NCI-H2171 treated with DMSO at 0.1 percent for 48 hours (cell line): ENCODE measurements around the gene REXO1.
"Not testable (repeated sequence)": the region's sequence is repeated elsewhere in the genome, so short reads cannot be mapped to it uniquely, and the experiment has no call there.

Experiments
- DNase-seq: peaks from one replicate; lab custom pipeline; 2025; lab: John Stamatoyannopoulos, UW

Gene REXO1

DNA sequence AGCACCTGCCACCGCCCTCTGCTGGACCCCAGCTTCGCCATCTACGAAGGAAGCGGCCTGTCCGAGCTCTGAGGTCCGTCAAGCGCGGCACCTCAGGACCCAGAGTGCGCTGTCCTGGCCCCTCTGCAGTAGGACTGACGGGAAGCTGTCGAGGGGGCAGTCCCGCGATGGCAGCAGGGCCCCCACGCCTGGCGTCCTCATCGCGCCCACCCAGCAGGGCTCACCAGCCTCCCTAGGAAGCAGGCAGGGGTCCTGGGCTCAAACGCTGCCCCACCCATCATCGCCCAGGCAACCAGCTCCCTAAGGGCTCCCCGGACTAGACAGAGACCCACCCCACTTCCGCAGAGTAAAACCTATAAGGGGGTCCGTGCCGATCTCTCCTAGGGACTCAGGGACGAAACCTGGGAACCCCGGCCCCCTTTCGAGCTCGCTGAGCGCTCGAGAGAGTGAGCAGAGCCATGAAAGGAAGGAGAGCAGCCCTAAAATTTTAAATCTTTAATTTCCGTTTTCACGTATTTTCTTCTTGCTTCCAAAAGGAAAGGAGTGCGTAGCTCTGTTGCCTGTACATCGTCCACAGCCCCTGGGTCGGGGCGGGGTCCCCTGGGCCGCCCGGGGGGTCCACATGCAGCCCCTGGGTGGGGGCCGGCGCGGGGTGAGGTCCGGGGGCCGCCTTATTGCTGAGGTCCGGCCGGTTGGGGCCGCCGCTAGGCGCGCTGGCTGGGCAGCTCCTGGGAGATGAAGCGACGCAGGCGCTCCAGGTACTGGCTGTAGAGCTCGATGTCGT is 28.4 kb upstream of the REXO1 start:
- DNase-seq, result not testable (repeated sequence)

DNA sequence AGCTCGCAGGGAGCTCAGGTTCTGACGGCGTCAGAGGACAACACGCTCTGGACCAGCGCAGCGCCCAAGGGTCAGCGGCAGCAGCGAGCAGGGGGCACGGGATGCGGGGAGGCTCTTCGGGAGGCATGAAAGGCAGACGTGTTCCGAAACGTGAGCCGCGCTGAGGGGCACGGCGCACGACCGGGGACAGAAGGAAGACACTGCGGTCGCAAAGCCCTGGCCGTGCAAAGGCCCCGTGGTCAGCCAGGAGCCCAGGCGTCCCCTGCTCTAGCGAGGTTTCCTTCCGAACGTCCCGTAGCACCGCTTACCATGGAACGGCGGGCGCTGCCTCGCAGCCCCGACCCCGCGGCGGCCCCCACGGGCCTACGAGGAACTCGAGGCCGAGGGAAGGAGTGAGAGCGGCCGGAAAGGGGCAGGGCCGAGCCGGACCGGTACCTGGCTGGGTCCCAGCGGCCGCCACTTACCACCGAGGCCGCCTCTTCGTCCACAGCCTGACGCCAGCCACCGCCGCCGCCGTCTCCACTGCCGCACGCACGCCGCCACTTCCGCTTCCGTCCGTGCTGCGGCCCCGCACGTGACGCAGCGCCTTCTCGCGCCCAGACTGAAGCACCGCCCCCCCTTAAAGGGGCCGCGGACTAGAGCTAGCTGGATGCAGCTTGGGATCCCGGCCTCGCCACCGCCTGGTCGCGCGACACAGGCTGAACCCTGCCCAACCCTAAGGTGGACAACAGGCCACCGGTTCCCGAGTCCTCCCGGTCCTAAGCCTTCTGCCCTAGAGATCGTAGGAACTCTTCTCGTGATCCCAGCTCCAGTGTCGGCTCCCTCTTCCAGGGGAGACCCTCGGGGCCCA is 27.6 kb upstream of the REXO1 start:
- DNase-seq, result peak; percentile 89

DNA sequence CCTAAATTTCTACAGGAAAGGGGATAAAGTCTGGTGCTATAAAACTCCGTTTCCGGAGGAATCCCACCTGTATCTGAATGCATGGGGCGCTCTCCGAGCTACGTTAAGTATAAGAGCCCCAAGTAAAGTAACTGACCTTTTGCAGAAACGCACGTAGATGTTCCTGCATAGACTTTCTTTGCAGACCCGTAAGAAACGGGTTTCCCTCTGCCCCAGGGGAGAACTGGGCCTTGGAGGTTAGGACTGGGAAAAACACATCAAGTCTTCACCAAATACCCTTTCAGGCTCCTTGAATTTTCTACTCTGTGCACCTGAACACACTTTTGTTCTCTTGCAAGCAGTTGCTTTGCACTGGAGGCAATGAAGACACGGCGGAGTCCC is 27.0 kb upstream of the REXO1 start:
- DNase-seq, result not testable (repeated sequence)

DNA sequence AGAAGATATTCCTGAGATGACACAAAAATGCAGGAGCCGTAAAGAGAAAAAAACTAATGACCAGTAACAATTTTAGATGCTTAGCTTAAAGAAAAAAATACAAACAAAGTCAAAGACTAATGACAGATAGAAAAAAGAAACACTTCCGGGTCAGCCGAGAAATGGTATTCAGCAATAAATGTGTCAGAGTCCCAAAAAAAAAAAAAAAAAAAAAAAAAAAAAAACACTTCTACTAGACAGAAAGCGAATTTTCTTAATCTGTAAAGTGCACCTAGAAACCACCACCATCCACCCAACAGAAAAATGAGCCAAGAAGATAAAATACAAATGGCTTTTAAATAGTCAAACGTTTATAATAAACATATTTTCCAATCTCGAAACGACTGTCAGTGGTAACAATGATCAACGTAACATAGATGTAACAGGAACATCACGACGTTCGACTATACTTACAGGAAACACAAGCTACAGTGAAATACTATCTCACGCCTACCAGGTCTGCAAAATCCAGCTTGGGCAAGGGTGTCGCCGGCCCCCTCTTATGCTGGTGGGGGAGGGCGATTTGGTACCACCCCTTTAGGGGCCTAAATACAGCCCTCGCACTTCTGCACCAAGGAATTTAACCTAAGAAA is 26.4 kb upstream of the REXO1 start:
- DNase-seq, result peak; percentile 17

DNA sequence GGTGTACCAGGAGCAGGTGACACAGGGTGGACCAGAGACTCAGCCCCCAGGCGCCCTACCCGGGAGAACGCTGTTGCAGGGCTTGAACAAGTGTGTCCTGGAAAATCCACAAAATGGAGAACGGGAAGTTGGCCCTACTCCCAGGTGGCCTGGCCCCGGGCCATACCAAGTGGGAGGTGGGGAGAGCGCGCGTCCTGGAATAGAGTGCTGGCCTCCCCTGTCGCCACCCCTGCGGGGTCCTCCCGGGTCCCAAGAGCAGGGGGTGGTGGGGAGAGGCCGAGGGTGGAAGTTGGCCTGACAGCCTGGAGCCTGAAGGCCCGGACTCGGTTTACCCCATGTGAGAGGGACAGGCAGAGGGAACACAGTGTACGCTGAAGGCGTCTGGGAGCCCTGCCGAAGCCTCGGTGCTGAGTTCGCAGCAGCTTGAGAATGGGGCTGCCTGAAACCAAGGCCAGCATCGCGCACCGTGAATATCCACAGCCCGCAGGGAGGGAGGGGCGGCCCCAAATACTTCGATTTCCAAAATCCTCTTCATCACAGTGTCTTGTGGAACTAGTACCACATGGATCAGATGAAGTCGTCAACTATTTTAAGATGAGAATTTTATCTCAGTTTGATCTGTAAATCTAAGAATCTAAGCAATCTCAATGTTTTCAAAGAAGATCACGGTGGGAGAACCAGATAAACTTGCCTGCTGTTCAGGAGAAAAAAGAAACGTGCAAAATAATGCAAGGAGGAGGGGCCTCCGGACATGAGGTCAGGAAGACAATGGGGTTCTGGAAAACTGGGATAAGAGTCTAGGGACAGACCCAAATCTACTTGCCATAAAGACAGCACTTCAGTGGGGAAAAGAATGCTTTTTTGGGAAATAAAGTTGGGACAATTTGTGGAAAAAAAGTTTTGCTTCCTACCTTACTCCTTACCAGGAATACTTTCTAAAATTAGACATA is 25.5 kb upstream of the REXO1 start:
- no peak for DNase-seq

DNA sequence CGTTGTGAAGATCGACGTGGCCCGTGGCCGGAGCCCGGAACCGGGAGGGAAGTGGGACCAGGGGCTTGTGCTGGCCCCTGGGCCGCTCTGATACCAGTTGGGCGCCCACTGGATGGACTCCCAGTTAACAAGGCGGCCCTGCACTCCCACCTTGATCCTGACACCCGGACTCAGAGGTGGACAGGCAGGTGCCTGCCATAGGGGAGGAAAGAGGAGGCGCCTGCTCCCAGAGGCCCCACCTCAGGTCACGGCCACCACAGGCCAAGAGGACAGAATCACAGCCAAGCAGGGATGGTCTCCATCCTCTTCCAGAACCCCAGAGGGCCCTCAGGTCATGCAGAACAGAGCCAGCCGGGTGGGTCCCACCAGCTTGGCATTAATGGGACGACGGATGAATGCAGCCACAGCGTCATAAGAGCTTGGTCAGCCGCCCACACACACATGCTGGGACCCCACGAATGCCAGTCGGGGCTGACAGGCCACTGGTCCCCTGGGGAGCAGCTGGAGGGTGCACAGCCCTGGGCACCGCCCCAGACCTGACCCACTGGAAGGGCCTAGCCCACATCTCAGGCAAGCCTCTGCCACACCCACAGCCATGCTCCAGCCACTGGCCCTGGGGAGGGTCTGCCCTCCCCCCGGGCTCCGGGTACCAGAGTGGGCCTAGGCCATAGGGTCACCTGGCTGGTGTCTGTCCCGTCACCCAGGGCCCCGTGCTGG is 24.7 kb upstream of the REXO1 start:
- no peak for DNase-seq

DNA sequence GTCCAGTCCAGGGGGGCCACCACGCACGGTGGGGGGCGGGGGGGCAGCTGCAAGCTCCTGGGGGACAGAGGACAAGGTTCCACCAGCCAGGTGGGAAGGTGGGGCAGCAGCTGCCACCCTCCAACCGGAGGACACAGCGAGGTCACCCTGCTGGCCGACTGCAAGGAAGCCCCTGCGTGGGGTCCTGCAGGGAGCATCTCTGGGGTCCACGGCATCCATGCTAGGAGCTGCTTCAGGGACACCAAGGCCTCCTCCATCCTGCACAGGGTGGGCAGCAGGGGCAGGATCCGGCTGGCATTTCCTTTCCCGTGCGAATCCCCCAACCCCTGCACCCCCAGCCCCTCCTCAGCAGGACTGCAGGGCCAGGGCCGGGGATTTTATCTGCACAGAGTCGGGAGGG is 23.3 kb upstream of the REXO1 start:
- DNase-seq, result no peak

DNA sequence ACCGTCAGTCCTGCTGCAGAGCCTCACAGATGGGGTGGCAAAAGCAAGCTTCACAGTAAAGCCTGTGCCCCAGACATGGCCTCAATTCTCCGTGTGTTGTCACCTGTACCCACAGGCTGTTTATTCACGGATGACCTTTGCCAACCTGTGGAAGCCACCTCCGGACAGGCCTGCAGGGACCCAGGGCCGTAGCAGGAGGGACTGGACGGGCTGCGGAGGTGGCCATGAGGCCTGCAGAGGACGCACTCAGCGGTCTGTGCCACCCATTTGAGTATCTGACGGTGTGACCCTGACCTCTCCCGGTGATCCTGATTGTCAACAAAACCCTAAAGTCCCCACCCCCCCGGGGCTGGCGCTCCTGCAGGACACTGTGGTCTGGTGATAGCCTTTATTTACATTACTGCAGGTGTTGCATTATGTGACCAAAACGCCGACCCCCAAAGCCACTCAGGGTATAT is 22.9 kb upstream of the REXO1 start:
- no peak for DNase-seq

DNA sequence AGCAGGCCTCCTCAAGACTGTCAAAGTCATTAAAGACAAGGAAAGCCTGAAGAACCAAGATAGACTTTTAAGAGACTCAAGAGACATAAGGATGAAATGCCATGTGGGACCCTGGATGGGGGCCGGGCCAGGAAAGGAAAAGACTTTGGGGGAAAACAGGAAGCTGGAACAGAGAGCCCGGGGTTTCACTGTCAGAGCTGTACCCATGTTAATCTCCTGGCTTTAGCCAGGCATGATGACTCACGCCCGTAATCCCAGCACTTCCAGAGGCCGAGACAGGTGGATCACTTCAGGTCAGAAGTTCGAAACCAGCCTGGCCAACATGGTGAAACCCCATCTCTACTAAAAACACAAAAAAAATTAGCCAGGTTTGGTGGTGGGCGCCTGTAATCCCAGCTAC is 20.7 kb upstream of the REXO1 start:
- no peak for DNase-seq

DNA sequence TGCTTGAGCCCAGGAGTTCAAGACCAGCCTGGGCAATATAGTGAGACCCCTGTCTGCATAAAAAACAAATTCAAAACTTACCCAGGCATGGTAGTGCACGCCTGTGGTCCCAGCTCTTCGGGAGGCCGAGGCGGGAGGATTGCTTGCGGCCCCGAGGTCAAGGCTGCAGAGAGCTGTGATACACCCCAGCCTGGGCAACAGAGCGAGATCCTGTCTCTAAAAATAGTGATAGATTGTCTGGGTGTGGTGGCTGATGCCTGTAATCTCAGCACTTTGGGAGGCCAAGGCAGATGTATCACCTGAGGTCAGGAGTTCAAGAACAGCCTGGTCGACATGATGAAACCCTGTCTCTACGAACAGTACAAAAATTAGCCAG is 19.1 kb upstream of the REXO1 start:
- DNase-seq, result no peak

DNA sequence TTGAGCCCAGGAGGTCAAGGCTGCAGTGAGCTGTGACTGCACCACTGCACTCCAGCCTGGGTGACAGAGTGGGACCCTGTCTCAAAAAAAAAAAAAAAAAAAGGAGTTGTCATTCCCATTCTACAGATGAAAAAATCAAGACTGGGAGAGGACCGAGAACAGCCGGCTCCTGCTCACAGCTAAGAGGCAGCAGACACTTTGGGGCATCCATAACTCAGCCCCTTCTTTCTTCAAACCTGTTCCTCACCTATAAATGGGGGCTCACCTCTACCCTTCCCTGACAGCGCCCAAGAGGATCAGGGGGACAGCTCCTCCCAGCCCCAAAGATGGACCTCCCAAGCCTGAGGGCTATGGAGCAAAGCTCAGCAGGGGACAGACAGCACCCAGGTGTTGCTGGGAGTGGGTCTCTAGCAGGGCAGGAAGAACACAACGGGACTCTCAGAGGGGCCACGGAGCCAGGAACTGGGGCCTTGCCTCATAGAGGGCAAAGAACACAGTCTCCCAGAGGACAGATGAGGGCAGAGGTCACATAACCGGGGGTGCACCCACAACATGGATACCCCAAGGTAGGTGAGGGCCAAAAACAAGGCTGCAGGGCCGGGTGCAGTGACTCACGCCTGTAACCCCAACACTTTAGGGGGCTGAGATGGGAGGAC is 18.5 kb upstream of the REXO1 start:
- no peak for DNase-seq

DNA sequence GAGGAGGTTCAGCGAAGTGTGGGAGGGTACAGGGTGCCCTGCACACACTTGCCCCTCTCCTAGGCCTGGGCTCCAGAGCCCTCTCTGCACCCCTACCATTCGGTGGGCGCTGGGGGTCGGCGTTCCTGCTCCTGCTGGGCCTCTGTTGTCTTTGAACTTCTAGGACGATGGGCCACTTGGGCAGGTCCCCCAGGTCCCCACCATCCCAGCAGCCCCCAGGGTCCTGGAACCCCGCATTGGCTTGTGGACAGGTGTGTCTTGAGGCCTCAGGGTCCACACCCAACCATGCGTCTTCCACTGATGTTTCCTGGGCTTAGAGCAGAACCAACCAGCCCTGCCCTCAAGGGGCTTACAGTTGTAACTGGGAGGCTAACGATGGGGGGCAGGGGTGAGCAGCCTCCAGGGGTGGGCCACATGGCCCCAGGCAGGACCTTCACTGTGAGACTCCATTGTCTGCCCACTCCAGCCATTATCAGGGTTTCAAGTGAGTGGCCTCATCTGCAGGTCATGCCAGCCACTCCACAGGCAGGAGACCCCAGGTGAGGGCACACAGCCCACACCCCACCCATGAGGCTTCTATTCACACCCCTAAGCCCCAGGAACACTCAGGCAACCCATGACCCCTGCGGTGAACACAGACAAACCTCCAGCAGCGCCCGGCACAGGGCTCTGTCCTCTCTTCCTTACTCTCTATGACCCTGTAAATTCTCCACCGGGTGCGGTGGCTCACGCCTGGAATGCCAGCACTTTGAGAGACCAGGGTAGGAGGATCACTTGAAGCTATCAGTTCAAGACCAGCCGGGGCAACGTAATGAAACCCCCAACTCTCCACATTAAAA is 17.1 kb upstream of the REXO1 start:
- DNase-seq, result no peak

DNA sequence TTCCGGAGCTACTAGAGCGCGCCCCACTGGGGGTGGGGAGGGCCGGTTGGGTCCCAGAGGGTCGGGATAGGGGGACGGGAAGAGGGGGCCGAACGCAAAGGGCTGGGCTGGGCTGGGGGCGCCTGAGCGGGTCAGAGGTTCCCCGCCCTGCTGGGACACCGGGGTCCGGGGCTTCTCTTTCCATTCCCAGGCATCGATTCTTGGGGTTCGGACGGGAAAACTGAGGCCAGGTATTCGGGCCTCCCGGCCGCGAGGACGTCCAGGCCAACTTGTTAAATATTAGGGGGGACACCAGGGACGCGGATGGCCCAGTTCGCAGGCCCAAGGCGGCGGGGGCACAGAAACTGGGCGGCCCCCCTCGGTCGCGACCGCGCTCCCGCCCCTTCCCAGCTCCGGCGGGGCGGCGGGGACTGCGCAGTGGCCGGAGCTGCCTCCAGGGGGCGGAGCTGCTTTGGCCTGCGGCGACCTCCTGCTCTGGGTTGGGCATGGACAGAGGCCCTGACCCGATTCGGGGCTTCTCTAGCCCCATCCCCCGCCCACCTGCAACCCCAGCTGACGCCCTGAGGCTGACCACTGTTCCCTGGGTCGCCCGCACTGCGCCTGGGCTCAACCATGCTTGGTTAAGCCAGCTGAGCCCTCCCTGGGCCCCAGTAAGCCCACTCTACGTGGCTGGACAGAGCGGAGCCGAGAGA is 16.3 kb upstream of the REXO1 start:
- peak; percentile 42 for DNase-seq

DNA sequence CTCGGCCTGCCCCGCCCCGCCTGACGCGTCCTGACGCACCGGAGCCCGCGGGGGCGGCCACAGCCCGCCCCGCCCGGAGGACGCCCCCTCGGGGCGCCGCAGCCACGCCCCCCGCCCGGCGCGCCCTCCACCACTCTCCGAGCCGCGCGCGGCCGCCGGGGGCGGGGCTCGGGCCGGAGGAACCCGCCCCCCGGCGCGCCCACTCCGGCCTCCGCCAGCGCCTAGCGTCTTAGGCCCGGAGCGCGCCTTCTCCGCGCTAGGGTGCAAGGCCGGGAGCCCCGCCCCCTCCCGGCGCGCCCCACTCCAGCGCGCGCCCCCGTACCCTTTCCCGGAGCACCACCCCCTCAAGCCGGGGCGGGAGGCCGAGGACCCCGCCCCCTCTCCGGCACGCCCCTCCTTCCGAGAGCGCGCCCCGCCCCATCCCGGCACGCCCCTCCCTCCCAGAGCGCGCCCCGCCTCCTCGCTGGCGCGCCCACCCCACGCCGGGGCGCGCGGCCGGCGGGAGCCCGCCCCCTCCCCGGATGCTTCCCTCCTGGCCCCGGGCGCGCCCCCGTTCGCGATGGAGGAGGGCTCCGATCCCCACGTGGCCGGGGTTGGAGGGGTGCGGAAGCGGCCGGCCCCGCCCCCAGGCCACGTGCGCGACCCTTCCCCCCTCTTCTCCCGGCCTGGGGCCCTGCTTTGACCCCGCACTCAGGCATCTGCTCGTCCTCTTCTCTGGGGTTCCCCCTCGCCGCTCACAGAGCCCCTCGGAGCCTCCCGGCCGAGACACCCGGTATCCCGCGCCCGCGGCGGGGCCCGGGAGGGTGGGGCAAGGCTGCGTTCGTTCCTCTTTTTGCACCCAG is 15.6 kb upstream of the REXO1 start:
- DNase-seq, result peak; percentile 93

DNA sequence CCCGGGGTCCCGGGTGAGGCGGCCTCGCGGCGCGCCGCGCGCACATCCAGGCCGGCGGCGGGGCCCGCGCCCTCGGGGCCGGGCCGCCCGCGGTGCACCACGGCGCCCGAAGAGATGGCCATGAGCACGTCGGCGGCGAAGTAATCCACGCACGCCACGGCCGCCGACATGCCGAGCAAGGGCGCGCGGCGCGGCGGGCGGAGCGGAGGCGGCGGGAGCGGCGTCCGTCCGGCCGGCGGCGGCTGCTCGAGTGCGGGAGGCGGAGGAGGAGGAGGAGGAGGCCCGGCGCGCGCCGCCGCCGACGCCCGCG is 15.0 kb upstream of the REXO1 start, which contains the start of gene KLF16:
Gene KLF16 (minus strand): TSS at position 252 of the 310 bp plus-strand sequence. CDS start 82 bp downstream, at position 170.
- DNase-seq, result no peak

DNA sequence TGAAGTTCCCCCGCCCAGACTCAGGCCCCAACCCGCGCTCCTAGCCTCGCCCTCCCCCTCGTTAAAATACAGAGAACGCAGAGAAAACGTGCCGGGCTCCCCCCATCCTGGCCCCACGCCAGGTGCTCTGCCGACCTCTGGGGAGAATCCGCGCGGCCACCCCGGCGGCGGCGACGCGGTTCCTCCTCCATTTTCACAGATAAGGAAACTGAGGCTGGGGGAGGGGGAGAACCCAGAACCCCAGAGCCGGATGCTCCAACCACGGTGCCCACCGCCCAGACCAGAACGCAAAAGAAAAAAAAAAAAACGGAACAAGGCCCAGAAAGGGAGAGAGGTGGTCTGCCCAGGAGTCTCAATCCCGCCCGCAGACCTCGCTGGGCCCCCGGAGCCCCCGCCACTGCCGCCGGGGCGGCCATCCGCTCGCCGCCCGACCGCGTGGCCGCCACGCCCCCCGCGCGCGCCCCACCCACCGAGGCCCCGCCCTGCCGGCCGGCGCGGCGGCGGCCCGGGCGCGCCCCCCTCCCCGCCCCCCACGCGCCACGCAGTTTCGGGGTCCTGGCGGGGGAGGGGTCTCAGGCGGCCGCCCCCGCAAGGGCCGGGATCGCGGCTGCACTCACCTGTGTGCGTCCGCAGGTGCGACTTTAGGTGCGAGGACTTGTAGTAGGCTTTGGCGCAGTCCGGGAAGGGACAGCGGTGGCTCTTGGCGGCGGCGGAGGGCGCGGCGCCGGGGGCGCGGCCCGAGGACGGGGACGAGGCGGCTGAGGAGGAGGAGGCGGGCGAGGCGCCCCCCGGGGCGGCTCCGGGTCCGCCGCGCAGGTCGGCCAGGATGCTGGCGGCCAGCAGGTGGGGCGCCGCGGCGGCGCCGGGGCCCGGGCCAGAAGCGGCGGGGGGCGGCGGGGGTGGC is 14.4 kb upstream of the REXO1 start:
- DNase-seq, result peak; percentile 44

DNA sequence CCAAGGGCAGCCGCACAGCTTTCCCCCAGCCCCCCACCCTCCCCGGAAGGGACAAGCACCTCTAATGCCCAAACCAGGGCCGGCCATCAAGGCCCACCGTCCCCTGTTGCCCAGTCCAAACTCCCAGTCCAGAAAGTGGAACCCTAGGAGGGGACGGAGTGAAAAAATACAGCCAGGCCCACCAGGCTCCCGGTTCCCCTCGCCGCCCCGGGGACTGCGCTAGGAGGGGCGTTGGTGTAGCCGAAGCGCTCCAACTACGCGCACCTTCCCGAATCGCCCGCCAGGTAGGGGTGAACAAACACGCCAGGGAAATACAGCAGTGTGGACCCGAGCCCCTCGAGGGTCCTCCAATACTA is 13.8 kb upstream of the REXO1 start:
- DNase-seq, result no peak
